Fibroblast of skin of left quadriceps (primary cell): Measurements from ENCODE around the gene CLUH.

Experiments used
- DNase-seq, 2 experiments: peaks; one replicate each; pipeline ENCODE4 v3.0.0-alpha.2; 2013; ENCODE audit warnings: low read depth in 2 of 2

Gene CLUH, protein sequence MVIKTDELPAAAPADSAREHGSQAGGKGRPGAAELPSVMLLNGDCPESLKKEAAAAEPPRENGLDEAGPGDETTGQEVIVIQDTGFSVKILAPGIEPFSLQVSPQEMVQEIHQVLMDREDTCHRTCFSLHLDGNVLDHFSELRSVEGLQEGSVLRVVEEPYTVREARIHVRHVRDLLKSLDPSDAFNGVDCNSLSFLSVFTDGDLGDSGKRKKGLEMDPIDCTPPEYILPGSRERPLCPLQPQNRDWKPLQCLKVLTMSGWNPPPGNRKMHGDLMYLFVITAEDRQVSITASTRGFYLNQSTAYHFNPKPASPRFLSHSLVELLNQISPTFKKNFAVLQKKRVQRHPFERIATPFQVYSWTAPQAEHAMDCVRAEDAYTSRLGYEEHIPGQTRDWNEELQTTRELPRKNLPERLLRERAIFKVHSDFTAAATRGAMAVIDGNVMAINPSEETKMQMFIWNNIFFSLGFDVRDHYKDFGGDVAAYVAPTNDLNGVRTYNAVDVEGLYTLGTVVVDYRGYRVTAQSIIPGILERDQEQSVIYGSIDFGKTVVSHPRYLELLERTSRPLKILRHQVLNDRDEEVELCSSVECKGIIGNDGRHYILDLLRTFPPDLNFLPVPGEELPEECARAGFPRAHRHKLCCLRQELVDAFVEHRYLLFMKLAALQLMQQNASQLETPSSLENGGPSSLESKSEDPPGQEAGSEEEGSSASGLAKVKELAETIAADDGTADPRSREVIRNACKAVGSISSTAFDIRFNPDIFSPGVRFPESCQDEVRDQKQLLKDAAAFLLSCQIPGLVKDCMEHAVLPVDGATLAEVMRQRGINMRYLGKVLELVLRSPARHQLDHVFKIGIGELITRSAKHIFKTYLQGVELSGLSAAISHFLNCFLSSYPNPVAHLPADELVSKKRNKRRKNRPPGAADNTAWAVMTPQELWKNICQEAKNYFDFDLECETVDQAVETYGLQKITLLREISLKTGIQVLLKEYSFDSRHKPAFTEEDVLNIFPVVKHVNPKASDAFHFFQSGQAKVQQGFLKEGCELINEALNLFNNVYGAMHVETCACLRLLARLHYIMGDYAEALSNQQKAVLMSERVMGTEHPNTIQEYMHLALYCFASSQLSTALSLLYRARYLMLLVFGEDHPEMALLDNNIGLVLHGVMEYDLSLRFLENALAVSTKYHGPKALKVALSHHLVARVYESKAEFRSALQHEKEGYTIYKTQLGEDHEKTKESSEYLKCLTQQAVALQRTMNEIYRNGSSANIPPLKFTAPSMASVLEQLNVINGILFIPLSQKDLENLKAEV (N-terminal part only)

DNA sequence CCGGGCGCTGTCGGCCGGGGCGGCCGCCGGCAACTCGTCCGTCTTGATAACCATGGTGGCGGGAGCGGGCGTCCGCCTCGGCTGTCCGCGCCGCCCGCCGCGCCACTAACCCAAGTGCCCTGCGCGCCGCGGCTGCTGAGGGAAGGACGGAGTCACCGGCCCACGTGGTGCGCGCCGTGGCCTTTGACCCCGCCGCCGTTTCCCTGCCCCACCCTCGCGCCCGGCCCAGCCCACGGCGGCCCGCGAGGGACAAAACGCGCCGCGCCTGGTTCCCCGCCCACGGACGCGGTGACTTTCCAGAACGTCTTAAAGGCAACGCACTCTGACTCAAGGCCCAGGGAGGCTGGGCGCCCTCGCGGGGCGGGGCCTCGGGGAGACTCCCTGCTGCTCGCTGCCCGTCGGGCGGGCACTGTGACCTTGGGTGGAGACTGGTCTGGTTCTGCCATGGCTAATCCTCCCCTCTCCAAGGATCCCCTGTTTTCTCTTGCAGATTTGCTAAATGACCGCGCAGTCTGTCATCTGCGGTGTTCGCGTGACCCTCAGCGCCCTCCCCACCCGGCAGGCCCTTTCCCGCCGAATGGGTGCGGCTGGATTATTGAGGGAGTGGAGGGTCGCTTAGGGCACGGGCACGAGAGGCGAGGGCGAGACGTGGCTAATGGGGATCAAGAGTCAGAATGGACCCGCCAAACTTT, at the start of gene CLUH:
CLUH (minus strand) TSS at position 157 of the 692 bp plus-strand sequence; CDS start at position 54, 103 bp downstream.
- DNase-seq: peak; percentile 91 to 93

DNA sequence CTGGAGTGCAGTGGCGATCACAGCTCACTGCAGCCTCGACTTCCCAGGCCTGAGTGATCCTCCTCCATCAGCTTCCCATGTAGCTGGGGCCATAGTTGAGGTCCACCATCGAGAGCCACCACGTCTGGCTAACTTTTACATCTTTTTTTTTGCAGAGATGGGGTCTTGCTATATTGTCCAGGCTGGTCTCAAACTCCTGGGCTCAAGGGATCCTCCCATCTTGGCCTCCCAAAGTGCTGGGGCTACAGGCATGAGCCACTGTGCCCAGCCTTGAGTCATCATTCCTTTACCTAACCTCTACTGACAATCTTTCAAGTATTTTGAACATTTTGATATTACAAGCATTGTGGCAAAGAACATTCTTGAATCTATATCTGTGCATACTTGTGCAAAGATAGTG, 47.3 kb upstream of the CLUH start:
- no peak for DNase-seq

DNA sequence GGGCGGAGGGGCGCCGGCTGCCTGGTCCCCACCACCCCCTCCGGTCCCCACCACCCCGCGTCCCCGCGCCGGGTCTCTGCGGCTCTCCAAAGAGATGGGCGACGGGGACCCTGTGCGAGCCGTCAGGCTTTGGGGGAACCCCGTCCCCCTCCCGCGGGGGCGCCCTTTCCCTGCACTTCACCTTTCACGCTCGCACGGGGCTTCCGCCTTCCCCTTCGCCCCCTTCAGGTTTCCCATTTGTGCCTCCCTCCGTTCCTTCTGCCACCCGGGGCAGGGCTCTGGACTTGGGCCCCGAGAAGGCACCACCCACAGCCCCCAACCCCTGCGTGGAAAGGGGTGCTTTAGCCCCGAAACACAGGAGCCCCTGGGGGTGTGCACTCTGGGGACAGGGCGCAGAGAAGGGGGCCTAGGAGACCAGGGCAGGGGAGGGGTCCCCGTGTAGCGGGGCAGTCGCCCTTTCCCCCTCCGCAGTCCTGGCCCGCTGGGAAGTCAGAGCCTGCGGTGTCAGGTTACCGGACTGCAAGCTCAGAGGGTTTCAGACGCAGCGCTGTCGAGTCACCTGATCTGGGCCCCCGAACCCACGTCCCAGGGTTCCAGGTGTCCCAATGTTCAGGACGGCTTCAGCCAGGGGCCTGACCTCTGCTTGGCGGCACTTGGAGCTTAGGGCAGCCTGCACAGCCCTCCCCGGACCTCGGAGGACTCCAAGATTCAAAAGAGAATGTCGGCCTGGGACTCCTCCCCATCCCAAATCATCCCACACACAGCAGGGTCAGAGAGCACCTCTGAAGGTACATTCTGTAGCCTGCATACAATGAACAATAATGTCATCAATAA, 44.5 kb upstream of the CLUH start:
- no peak for DNase-seq

DNA sequence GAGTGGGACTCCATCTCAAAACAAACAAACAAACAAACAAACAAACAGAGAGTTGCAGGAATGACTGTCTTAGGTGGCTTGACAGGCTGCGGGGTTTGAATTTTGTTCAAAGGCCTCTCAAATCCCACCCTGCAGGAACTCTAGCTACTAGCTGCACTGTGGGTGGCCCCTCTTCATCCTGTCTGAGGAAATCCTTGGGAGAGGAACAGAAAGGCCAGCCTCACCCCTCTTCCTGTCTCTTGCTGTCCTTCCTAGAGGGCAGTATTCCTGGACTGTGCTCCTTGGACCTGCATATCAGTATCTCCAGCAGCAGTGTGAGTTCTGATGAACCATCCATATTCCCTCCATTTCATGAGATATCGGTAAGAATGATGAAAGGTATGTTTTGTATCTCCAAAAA, 39.9 kb upstream of the CLUH start:
- DNase-seq: no peak

DNA sequence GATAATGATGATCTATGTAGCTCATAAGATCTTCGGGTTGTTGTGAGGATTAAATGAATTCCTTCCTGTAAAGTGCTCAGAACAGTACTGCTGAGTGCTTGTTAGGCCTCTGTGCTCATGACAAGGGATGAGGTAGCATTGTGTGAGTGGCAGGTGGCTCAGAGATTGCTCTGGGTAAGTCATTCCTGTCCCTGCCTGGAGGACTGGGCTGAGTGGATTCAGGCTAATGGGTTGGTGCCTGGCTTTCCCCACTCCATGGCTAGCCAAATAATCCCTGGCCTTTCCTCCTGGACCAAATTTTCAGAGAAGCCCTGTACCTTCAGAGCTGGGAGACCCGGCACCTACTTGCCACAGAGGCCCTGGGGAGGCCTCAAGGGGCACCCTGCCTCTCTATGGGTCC, 39.2 kb upstream of the CLUH start:
- no peak for DNase-seq

DNA sequence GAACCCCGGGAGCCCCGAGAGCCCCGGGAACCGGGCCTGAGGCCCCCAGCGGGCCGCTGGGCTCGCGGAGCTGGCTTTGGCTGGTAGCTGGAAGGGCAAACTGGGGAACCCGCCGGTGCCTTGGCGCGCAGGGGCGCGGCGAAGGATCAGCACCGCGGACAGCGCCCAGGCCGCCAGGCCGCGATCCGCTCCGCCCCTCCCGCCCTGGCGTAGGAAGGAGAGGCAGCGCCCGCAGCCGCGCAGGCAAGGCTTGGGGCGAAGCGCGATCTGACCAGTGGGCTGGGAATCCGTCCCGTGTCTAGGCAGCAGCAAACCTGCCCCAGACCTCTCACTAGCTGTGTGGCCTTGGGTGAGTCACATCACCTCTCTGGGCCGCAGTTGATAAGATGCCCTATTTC, 38.2 kb upstream of the CLUH start:
- DNase-seq: peak; percentile 12 to 21

DNA sequence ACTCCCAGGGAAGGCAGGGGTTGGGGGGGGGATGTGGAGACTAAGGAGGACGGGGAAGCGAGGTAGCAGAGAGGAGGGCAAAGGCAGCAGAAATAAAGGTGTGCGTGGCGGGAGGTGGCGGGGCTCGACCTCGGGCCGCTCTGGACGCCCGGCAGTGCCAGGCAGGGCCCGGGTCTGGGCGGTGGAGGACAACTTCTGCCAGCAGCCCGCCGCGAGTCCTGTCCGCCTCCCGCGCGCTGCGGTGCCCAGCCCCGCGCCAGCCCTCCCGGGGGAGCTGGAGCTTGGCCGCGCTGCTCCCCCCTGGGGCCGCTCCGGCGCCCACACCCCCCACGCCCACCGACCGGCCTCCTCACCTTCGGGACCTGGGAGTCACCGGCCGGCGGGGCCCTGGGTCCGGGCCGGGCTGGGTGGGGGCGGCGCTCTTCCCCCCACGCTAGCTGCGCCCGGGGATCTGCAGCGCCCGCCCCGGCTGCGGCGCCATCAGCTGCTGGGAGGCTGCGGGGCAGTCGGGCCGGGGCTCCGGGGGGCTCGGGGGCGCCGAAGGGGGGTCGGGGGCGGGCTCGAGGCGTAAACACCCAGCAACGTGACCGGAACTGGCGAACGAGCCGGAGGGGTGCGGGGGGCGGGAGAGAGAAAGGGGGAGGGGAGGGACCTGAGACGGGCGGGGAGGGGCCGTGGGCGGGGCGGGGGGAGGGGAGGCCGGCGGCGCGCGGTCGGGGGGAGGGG, 37.7 kb upstream of the CLUH start, which contains the start of gene CCDC92B:
CCDC92B (minus strand) TSS at position 595 of the 726 bp plus-strand sequence. CDS start 14,507 bp downstream, outside the sequence.
- DNase-seq: no peak

DNA sequence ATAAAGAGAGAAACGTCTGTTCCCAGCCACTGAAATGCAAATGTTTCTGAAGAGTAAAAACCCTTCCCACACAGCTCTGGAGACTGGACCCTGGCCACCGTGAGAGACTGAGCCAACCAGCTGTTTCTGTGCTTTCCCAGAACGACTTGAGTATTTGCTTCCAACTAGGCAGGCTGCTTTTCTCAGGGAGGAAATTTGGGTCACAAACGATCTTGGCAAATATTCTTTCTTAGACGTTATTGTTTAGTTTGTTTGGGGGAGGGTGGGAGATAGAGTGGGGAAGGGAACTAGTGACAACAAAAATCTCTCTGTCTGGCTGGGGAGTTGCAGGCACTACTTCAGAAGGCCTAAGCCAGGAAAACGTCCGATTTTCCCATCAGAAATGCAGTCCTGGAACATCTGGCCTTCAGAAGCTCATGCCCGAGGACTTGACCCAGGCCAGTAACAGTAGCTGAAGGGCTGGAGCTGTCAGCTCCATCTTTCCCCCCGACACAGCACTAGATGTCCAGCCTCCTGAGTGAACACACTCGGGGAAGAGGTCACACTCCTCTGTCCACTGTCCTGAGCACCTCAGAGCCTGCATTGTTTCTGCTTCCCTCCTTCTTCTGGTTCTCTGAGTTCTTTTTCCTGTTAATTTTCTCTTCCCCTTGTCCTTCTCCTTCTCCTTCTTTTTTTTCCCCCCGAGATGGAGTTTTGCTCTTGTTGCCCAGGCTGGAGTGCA, 33.9 kb upstream of the CLUH start:
- DNase-seq: no peak

DNA sequence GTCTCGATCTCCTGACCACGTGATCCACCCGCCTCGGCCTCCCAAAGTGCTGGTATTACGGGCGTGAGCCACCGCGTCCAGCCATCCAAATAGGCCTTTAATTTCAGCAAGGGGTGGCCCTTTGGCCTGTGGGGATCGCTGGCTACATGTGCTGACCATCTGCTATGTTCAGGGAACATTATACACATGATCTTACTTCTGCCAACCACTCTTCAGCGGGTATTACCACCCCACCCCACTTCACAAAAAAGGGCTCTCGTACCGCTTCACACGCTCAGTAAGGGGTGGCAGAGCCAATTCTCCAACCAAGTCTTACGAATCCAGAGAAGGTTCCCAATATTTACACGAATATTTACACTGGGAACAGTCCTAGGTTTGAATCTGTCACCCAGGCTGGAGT, 26.1 kb upstream of the CLUH start:
- no peak for DNase-seq

DNA sequence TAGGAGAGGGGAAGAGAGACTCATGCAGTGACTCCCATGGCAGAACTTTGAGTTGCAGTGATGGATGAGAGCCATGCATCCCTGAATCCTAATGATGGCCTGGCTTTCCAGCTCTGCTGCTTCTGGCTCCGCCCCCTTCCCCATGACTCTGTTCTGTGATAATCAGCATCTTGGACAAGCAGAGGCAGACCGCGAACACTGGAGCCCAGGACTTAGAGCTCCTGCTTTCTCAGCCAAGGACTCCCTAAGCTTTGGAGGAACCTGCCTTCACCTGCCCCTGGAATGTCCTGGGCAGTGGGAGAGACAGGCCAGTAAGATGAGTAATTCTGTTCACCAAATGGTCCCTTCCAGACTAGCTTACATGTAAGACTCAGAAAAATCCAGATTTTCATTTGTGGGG, 25.4 kb upstream of the CLUH start:
- no peak for DNase-seq

DNA sequence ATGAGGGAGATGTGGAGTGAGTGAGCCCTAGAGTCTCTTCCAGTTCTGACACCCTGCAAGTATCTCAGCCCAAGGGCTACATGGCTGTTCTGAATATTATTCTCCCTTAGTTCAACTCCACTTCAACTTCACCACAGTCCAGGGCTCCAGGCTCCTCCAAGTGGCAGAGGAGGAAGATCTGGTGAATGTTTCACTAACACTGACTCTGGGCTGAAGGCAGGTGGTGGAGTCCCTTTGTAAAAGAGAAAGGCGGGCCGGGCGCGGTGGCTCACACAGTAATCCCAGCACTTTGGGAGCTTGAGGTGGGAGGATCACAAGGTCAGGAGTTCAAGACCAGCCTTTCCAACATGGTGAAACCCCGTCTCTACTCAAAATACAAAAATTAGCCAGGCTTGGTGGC, 24.3 kb upstream of the CLUH start:
- DNase-seq: no peak

DNA sequence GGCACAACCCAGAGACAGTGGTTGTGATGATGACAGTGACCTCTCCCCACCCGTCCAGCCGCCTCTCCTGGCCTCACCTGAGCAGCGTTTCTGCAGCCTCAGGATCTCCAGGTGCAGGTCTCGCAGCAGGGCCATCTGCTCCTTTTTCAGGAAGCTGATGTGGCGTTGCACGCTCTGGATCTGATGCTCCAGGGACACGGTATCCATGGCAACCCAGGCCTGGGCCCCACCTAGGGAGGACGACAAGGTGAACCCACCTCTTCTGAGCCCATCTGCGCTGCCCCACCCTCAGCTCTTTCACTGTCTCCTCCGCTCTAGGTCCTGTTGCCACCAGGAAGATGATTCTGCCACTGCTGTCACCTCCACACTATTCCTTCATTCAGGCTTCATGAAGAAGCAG, 23.4 kb upstream of the CLUH start:
- no peak for DNase-seq

DNA sequence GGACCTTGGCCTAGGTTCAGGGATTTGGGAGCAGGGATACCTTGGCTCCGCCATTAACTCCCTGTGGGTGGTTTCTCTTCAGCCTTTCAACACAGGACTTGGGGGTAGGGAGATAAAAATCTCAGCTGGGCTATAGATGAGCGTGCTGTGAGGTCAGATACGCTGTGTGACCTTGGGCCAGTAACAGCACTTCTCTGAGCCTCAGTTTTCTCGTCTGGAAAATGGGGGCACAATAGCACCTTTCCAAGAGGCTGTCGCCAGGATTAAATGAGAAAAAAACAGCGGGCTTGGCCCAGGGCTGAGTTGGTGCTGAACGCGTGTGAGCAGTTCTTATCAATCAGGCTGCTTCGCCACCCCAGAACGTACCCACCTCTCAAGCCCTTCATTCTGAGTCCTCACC, 20.2 kb upstream of the CLUH start:
- no peak for DNase-seq

DNA sequence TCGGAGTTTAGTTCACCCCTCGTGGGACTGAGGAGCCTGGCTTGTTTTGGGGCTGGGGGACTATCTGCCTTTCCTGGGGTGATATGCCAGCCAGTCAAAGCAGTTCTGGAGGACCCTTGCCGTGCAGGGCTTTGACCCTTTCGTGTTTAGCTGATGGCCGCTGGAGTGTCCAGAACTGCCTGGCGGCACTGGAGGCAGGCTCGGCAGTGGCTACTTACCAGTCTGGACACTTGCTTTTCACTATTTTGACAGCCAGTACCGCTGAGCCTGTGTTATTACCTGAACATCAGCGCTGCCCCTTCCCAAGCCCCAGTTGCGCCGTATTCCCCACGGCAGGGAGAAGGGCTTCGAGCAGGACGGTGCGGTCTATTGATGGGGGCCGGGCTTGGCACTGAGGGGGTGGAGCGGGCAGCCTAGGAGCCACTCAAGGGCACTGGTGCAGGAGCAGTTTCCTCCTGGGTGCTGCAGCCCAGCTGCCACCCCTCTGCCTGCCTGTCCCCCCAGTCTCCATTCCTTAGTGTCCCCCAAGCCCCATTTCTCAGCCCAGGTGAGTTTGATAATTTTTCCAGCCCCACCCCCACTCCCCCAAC, 19.3 kb upstream of the CLUH start:
- DNase-seq: no peak

DNA sequence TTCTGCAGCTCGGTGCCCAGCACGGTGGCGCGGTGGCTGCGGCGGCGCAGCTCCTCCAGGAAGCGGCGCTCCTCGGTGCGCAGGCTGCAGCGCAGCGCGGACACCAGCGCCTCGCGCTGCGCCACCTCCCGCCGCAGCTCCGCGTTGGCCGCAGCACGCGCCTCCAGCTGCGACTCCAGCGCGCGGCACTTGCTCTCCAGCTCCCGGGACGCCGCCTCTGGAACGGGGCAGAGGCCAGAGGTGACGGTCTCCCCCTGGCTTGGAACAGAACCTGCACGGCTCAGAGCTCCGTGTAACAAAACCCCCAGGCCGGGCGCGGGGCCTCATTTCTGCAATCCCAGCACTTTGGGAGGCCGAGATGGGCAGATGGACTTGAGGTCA, 13.2 kb upstream of the CLUH start:
- no peak for DNase-seq

DNA sequence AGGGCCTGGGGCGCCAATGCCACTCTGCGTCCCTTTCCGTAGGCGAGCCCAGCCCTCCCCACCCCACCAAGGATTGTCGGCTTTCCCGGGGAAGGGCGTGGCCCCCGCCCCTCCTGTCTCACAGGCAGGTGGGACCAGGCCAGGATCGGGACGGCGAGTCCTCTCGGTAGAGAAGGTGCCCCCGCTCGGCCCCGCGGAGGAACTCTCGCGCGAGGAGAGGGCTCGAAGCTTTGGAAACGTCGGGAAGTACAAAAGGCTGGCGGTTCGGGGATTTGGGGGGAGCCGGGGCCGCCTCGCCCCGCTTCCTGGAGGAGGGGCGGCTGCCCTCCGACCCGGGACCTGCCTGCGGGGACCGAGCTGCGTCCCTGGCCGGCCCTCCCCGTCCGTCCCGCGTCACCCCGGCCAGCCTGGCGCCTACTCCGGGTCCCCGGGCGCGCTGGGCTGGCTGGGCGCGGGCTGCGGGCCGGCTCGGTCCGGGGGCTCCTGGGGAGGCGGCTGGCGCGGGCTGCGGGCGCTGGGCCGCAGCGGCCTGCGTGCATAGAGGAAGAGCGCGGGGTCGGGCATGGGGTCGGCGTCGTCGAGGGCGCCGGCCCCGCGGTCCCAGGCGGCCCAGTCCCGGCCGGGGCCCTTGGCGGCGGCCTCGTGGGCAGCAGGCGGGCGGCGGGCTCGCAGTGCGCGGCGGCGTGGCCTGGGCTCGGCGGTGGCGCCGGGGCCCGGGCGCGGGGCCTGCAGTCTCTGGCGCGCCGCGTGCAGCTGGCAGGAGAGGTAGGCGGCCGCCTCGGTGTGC, 12.6 kb upstream of the CLUH start:
- DNase-seq: no peak

DNA sequence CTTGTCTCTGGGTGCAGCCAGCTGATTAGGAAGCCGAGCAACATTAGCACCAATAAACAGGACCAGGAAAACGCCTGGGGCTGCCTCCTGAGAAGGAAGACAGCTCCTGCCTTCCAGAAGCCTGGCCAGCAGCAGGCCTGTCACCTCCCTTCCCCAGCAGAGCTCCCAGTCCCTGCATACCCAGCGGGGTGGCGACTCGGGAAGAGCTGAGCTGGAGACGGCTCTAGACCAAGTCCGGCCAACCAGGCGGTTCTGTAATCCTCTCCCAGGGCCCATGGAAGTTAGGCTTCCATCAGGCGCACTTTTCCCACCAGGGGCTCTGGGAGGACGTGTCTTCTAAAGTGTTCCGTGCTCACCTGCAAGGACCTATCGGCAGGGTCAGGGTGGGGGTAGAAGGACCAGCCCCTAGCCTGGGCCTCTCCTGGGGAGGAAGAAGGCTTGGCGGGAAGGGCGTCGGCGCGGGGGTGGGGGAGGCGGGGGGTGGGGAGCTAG, 12.0 kb upstream of the CLUH start:
- no peak for DNase-seq

DNA sequence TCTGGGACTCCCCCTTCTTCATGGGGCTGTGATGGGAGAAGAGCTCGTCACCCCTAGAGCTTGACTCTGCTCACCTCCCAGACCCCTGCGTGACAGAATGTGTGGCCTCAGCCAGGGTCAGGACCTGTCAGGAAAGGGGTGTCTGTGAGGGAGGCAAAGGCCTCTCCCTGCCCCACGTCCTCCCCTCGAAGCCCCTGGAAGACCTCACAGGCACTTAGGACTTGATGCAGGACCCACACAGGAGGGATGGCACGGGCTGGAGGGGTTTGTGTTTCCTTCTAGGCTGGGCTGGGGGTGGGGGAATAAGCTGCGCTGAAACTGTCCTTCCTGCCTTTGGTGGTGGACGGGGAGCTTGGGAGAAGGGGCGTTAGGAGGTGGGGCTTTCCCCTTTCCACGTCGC, 11.0 kb upstream of the CLUH start:
- no peak for DNase-seq
